ENCODE measurements around the gene MAP1LC3C.
A peak's percentile ranks its signal among the peaks of the same experiment; 100 is the strongest.
"Not testable (repeated sequence)": the region's sequence is repeated elsewhere in the genome, so short reads cannot be mapped to it uniquely, and the experiment has no call there.

The MAP1LC3C gene

DNA sequence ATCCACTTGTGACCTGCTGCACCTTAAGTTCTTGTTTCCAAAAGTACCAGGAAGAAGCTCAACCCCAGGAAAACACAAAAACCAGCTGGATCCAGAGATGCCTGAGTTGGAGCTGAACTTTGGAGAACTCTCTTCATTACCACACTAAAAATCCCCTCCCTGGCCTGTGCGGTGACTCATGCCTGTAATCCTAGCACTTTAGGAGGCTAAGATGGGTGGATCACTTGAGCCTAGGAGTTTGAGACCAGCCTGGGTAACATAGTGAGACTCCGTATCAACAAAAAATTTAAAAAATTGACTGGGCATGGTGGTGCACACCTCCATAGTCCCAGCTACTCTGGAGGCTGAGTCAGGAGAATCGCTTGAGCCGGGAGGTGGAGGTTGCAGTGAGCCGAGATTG is 6.2 kb downstream of the MAP1LC3C start:
- DNase-seq (ENCODE audit: low read depth in 2 of 2) = no peak

- no peak for DNase-seq (ENCODE audit: low read depth in 2 of 2)
Observed at GRCh38 chr1:241990040-241990439, 8.9 kb downstream of the MAP1LC3C start.

- DNase-seq (ENCODE audit: low read depth in 2 of 2) = not testable (repeated sequence)
Observed at GRCh38 chr1:241988389-241988930, 10.4 kb downstream of the MAP1LC3C start.

DNA sequence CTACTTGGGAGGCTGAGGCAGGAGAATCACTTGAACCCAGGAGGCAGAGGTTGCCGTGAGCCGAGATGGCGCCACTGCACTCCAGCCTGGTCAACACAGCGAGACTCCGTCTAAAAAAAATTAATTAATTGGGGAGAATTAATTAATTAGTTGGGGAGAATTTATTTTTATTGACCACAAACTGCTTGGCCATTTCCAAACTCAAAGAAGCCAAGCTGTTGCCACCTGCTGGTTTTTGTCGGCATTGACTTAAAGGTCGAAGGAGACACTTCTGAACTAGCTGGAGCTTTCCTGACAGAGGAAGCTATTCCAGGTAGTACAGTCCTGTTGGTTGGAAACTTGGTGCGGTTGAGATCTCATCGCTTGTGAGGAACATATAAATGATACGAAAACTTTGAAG is 13.1 kb downstream of the MAP1LC3C start:
- peak in 1 of 2 donors; percentile 6 for DNase-seq (ENCODE audit: low read depth in 2 of 2)

GRCh38 chr1:241979926-241980325 is 19.0 kb downstream of the MAP1LC3C start:
- no peak for DNase-seq (ENCODE audit: low read depth in 2 of 2)

GRCh38 chr1:241979071-241979470 is 19.8 kb downstream of the MAP1LC3C start:
- DNase-seq (ENCODE audit: low read depth in 2 of 2) = no peak

DNA sequence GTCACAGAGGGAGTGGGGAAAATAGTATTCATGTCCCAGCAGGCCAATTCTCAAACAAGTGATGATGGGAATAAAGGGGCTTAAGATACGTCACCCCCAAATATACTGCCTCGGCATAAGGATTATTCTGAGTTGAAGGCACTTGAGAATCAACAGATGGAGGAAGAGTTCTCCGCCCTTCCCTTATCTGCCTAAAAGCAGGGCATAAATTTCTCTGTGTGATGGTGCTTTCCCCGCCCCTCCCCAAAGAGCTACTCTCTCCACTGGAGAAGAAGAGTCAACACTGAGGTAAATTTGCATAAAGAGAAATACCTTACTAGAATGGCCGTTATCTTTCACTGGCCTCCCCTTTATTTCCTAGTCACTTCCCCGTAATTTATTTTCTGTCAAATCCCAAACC is 22.7 kb downstream of the MAP1LC3C start:
- DNase-seq (ENCODE audit: low read depth in 2 of 2) = no peak

DNA sequence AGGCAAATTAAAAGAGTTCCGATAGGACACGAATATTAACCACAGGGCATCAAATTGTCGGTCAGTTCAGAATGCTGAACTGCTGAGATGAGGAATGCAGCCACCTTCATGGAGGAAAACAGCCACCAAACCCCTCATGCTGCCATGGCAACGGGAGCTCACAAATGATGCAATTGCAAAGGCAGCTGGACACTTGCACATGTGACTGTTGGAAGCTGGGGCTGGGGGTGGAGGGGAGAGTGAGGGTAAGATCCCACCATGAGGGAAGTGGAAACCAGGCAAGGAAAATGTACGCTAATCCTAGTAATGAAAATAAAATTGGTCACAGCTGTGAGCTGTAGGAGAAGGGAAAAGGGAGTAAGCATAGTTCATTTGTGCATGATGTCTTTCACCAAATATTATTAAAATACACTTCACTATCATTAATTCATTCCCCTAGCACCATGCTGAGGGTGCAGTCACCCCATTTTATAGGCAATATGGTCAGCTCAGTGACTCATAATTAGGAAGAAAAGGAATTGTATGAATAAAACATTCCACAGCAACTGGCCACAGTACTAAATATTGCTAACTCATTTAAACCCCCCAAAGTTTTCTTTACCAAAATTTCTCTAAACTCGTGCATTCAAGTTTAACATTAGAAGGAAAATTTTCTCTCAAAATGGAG is 26.1 kb downstream of the MAP1LC3C start:
- no peak for DNase-seq (ENCODE audit: low read depth in 2 of 2)

DNA sequence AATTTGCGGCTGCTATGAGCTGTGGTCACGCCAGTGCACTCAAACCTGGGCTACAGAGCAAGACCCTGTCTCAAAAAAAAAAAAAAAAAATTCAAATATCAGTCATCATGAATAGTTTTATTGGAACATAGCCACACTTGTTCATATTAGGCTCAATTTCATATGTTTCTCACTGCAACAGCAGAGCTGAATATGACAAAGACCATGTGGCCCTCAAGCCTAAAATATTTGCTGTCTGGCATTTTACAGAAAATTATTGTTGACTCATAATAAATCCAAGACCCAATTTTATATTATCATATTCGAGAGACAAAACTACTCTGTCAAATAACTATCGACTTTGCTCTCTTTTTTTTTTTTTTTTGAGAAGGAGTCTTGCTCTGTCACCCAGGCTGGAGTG is 30.3 kb downstream of the MAP1LC3C start:
- DNase-seq (ENCODE audit: low read depth in 2 of 2) = no peak

DNA sequence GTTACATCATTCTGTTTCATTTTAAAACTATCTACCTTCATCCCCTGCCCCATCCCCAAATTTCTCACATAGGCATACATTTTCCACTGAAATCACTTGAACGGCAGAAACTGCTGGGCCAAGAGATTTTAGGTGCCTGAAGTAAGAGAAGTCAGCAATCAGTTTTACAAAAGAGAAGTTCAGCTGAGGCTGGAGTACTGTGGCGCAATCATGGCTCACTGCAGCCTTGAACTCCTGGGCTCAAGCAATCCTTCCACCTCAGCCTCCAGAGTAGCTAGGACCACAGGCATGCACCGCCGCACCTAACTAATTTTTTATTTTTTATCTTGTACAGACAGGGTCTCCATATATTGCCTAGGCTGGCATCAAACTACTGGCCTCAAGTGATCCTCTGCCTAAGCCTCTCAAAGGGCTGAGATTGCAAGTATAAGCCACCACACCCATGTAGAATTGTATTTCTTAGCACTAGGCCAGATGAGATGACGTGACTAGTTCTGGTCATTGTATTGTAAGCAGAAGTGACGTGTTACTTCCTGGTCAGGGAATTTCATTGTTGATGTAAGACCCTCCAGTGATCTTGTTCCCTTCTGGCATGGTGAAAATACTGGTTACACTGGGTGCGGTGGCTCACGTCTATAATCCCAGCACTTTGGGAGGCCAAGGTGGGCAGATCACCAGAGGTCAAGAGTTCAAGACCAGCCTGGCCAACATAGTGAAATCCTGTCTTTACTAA is 34.2 kb downstream of the MAP1LC3C start:
- no peak for DNase-seq (ENCODE audit: low read depth in 2 of 2)

DNA sequence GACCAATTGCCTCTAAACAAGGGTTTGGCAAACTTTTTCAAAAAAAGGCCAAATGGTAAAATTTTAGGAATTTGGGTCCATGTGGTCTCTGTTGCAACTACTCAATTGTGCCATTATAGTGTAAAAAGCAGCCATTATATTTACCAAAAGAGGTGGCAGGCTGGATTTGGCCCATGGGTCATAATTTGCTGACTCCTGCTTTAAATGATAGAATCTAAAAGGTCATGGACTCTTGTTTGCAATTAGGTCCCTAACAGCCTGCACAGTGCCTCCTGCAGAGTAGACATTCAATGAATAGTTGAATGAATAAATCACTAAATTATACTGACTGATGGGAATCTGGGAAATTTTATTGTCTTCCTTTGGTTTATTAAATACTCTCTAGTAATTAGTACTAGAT is 35.2 kb downstream of the MAP1LC3C start:
- no peak for DNase-seq (ENCODE audit: low read depth in 2 of 2)

- no peak for DNase-seq (ENCODE audit: low read depth in 2 of 2)
Observed at GRCh38 chr1:241962153-241962552, 36.7 kb downstream of the MAP1LC3C start.

DNA sequence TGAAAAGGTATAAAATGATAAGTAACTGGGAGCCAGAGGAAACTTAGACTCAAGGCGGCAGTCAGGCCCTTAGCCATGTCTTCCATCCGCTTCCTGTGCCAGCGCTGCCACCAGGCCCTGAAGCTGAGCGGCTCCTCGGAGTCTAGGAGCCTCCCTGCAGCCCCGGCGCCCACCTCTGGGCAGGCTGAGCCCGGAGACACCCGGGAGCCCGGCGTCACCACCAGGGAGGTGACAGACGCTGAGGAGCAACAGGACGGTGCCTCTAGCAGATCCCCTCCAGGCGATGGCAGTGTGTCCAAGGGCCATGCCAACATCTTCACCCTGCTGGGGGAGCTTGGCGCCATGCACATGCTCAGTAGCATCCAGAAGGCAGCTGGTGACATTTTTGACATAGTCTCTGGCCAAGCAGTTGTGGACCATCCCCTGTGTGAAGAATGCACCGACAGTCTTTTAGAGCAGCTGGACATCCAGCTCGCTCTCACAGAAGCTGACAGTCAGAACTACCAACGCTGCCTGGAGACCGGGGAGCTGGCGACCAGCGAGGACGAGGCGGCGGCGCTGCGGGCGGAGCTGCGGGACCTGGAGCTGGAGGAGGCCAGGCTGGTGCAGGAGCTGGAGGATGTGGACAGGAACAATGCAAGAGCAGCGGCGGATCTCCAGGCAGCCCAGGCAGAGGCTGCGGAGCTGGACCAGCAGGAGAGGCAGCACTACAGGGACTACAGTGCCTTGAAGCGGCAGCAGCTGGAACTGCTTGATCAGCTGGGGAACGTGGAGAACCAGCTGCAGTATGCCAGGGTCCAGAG is 41.0 kb downstream of the MAP1LC3C start, which contains the start of gene BECN2:
BECN2 (plus strand) TSS at position 76 of the 803 bp plus-strand sequence; CDS start at position 76, 0 bp downstream.
- no peak for DNase-seq (ENCODE audit: low read depth in 2 of 2)

DNA sequence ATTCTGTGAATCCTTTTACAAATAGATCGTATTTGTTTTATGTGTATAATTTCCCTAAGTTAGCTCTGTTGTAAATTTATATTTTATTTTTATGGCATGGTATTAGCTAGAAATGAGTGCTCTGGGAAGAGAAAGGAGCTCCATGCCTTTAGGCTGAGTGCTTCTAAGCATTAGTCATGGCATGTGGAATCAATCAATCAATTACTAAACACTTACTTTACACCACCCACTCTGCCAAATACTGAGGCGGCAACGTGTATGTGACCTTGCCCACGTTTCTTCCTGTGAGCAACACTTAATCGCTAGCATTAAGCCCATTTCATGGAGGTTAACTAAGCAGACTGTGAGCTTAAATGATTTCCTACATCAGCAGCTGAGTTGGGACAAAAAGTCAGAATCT is 48.5 kb downstream of the MAP1LC3C start:
- no peak for DNase-seq (ENCODE audit: low read depth in 2 of 2)

DNA sequence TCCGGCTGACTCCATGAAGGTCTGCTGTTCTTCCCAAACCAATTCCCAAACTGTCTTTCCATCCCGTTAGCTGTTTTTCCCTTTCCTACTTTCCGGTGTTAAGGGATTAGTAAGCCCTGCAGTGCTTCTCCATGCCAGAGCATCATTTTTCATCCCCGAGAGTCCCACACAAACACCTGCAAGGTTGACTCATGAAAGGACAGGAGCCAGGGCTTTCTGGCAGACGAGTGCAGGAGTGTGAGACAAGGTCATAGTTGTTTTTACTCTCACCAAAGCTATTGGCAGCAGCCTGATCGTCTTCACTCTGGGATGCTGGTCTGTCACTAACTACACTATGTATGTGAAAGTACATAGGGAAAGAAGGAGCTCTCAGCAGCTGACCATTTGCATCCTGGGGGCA is 51.5 kb downstream of the MAP1LC3C start:
- no peak for DNase-seq (ENCODE audit: low read depth in 2 of 2)
